Central memory CD4-positive, alpha-beta T cell (primary cell): ENCODE results near the gene LTBR.
"Not testable (repeated sequence)": the region's sequence is repeated elsewhere in the genome, so short reads cannot be mapped to it uniquely, and the experiment has no call there.

ENCODE experiments used
- DNase-seq: peaks from one replicate; pipeline ENCODE4 v3.0.0; 2022
- total RNA-seq, 3 experiments: gene quantifications; one replicate each; lab custom pipeline; 2026; lab: John Stamatoyannopoulos, UW

The LTBR gene
- 0.16 to 1.4 (median 0.39) reads per million in 3 experiments for total RNA-seq

DNA sequence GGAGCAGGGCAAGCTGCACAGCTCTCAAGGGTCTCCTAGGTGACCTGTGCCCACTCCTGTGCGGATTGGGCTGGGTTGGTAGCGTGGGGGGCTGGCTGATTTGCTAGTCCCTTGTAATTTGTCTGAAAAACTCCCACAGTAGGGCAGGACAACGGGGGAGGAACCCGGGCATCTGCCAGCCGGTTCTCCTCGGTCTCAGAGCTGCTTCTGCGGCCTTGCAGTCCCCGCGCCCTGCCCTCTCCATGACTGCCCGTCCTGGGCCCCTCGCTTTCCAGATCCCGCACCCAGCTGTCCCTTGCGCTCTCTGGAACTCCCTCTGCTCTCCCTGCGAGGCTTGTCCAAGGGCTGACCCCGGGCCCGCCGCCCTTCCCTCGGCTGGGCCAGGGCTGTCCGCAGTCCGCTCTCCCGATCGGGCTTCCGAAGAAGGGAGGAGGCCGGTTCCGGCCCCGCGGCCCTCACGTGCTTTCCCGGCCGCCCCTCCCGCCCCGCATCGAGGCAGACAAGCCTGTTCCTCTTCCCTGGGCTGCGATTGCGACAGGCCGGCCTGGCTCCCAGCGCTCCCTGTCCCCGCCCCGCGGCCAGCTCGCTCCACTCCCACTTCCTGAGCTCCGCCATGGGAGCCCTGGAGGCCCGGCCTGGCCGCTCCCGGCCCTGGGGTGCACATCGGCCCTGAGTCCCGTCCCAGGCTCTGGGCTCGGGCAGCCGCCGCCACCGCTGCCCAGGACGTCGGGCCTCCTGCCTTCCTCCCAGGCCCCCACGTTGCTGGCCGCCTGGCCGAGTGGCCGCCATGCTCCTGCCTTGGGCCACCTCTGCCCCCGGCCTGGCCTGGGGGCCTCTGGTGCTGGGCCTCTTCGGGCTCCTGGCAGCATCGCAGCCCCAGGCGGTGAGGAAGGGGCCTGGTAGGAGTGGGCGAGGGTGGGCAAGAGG is at the start of gene LTBR:
Gene LTBR (plus strand): TSS at position 591 of the 927 bp plus-strand sequence. CDS start 197 bp downstream, at position 788.
- DNase-seq: no peak

DNA sequence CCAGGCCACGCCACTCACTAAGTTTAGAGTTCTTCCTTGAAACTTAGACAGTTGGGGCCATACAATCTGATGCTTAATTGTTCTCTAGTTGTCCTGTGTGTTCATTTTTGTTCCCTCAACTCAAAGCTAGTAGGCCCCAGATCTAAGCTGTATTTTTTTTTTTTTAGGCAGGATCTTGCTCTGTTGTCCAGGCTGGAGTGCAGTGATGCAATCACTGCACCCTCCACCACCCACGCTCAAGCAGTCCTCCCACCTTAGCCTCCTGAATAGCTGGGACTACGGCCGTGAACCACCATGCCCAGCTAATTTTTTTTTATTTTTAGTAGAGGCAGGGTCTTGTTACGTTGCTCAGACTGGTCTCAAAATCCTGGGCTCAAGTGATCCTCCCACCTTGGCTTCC is 49.6 kb upstream of the LTBR start:
- DNase-seq: no peak

DNA sequence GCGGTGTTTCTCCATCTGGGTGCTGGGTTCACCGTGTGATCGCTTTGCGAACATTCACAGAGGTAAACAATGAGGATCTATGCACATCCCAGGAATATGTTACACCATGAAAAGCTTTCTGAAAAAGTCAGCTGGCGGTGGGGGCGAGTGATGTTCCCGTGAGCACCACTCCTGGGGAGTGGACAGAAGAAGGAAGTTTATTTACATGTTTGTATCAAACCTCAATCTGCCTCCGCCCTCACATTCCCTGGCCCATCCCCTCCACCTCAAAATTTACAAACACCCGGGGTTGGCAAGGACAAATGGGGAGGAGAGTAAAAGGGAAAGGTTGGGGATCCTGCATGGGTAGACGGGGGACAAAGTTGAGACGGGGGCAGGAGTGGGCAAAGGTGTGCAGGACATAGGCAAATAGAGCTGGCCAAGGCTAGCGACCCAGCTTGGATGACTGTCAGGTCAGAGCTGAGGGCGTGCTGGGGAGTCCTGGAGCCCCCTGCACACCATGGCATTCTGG is 49.0 kb upstream of the LTBR start:
- DNase-seq: no peak

DNA sequence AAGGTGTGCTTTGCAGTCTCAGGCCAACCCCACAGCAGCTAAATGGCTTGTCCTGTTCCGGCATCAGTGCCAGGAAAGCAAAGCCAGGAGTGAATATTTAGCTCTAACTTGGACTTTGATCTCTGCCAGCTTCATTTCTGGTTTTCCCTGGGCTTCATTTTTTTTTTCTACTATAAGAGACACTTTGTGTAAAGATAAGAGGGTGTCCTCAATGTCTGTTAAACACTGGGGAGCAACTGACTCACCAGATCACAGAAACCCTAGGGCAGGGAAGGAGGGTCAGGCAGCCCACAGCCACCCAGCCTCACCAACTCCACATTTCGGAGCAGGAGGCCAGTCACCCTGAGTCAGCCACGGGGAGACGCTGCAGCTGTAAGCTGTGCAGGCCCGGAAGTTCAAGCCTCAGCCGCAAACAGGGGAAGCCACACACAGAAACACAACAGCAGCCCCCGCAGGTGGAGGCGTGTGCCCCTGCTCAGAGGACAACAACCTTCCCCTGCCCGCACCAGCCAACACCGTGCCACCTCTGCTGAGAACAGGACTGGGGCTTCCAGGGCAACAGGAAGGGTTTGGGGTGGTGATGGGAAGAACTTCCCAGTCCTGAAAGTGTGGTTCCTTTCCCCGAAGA is 48.4 kb upstream of the LTBR start:
- DNase-seq: peak; percentile 81

DNA sequence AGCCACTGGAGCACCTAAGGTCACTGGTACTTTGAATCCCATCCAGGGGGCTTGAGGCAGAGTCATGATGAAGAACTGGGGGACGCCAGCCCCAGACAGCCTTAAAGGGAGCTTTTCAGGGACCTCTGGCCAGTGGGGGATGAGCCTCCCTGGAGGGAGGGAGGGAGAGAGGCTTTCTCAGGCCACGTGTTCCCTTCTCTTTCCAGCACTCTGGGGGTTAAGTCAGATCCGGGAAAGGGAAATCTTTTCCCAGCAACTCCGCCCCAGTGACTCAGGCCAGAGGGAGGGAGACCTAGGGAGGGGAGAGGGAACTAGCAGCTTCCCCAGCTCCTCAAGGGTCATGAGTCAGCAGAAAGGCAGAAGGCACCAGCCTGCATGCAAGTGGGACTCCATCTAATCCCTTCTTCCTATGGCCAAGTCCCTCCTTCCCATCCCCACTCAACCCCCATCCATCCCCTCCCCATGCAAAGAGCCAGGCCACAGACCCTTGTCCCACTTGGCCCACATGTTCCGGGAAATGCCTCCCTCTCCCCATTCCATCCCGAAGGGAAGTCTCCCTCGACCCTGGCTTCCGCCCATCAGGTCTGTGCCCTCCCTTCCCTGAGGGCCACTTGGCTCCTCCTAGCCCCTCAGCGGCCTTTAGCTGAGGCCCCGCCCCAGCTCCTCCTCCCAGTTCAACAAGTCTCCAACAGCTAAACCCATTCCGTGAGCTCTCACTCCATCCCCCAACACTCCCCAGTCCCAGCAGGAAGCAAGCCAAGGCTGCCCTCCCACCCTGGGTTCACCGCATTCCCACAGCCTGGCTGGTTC is 47.7 kb upstream of the LTBR start:
- DNase-seq: peak; percentile 30

DNA sequence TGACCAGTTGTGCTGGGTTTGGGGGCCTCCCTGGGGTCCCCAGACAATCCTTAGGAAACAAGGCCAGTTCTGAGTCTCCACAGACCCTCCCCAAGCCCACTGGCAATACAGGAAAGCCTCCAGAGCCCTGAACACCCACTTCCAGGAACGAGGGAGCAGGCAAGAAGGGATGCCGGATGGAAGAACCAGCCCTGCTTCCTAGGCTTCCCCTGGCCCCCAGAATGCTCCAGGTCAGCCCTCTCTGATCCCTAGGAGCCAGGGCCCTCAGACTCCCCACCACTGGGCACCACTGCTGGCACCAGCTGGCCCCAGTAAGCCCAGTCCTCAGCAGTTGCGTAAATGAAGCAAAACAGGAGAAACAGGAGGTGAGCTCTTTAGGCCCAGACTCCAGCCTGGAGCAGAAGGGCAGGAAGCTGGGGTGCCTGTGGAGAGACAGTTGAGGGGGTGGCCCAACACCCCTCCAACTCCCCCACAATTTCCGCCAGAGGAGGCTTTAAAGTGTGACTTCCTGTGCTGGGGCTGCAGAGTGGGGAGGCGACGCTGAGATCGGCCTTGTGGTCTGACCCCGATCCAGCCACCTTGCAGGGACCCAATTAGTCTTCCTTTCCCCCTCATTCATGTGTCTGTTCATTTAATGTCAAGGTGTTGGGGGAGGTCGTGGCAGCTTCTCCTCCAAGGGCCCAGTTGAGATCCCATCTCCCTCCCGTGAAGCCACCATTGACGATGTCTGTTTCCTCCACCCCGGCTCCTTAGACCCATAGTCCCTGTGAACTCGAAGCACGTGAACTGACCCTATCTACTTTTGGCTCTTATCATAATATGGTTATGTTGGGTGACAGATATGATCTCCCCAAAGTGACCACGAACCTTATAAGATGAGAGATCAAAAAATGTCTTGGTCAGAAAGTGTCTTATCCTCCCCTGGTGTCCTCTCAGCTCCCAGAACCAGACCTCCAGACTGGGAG is 46.8 kb upstream of the LTBR start:
- DNase-seq: peak; percentile 78

DNA sequence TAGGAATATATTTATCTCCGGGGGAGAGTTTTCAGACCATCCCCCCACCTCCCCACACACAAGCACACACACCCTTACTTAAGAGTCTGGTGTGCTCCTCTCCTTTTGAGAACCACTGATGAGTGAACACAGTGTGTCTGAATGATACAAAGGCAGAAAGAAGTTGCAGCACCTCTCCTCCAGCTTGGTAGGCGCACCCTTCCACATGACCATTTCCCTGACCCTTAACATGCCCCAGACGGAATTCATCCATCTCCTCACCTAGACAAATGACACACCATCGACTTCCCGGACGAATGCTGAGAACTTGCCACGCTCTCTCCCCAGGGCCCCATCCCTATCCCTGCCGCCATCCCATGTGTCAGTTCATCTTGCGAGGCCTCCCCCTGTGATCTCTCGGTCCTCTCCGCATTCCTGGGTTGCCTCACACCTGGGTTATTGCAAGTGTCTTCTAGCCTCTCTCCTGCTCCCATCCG is 46.0 kb upstream of the LTBR start:
- no peak for DNase-seq

DNA sequence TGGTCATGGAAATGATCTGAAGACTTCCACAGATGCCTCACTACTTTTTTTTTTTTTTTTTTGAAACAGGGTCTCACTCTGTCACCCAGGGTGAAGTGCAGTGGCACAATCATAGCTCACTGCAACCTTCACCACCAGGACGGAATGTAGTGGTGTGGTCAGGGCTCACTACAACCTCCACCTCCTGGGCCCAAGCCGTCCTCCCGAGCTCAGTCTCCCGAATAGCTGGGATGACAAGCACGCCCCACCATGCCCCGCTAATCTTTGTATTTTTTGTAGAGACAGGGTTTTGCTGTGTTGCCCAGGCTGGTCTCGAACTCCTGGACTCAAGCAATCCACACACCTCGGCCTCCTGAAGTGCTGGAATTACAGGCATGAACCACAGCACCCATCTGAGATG is 45.4 kb upstream of the LTBR start:
- not testable (repeated sequence) for DNase-seq

DNA sequence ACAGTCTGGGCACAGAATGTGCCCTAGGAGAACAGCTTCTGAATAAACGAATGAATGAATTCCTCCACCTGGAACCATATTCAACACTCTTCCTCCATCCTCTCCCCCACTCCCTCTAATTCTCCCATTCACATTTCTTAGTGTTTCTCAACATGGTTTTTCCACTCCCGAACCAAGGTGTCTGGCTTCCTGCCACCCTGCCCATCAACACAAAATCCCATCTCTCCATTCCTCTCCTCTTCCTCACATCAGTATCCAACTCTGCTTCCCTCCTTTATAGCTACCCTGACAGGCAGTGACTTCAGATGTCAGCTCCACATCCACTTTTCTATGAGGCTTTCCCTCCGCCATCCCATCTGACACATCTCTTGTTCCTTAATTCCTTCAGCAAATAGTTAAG is 45.0 kb upstream of the LTBR start:
- DNase-seq: no peak

DNA sequence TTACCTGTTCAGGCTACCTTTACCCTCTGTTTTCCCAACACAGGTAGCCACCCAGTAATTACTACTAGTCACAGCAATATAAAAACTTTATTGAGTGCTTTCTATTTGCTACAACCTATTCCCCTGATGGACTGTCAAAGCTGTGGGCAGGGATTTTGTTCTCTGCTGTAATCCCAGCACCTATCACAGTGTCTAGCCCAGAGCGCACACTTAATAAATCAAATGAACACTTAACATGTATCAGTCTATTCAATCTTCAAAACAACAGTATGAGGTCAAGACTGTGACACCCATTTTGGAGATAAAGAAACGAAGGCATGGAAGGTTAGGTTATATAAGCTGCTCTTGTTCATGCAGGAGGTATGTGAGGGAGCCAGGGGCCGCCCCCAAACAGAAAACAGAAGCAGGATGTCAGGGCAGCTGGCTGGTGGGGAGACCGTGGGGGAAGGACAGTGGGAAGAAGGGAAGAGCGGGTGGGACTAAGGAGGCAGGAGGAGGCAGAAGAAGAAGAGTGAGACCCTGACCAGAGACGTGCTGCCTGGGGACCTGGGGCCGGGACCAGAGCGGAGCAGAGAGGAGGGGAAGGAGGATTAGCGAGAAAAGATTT is 43.8 kb upstream of the LTBR start:
- DNase-seq: peak; percentile 47

DNA sequence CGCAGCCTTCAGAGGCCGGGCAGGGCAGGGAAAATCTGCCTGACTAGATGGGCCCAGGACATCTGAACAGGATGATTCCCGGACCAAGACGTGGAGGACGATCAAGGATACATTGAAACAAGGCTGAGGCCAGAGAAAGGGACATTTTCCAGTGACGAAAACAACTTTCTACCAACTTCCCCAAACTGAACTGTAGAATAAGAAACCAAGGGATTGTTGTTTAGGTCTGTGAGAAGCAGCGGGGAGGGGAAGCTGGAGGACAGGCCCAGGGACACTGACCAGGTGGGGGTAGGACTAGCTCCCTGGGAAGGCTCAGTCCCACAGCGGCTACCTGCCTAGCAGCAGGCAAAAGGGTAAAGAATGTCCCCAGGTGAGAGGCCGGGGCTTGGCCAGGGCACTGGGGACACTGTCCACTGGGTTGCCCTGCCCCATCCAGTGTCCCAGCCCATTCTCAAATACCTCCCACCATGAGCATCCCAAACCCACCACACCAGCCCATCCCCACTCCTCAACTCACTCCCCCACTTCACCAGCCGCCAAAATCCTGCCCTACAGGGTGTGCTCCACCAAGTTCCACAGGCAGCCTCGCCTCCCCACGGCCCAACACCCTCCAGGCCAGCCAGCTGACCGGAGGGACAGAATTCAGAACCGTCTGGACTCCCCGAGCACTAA is 43.1 kb upstream of the LTBR start:
- no peak for DNase-seq

DNA sequence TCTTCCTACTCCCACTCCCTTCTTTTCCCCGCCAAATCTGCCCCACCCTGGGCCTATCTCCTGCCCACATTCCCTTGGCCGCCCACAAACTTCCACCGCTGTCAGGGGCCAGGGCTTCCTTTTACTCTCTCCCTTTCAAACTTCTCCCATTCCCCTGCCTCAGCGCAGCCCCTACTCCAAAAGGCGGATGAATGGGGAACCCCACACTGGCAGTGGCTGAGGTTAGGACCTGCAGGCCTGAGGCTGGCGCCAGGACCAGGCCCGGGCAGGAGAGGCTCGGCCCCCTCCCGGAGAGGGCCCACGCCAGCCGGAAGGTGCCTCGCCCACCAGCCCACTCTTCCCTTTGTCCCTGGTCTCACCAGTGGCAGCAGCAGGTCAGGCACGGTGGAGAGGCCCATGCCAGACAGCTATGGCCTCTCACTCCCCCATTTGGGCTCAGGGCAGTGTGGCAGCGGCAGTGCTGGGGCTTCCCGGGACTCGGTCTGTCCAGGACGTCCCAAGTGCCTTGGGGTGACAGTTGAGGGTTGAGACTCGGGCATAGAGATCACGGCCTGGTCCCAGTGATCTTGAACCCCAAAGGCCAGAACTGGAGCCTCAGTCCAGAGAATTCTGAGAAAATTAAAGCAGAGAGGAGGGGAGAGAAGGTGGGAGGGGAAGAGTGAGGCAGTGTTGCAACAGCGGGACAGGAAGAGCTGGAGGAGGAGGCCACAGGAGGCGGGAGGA is 42.4 kb upstream of the LTBR start, which contains the start of gene TNFRSF1A:
Gene TNFRSF1A (minus strand): TSS at position 660 of the 723 bp plus-strand sequence. CDS start 262 bp downstream, at position 398.
- DNase-seq: peak; percentile 52

DNA sequence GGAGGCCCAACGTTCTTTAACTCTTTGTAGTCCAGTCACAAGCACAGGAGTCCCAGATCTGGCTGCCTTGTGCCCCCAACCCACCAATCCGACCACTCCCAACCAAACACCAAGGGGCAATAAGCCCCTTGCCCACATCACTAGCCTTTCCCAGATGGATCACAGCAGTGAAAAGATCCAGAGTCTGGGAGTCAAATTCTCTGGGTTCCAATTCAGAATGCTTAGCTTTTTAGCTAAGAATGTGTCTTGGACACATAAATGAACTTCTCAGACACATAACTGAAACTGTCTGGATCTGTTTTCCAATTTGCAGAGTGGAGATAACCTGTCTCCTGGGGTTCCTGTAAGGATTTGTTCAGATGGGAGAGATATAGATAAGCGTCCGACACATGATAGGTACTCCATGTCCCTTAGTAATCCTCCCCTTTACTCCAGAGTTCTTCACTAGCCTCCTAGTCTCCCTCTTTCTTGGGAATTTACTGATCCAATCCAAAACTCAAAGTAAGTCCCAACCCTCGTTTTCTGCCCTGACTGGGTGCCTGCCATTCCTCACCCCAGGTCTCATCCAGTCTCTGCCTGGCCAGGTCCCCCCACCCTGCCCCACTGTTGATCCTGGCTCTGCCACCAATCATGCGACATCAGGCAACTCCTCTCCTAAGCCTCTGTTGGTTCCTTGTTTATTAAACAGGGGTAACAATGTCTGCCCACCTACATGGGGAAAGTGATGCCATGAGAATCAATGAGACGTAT is 41.6 kb upstream of the LTBR start:
- DNase-seq: no peak

DNA sequence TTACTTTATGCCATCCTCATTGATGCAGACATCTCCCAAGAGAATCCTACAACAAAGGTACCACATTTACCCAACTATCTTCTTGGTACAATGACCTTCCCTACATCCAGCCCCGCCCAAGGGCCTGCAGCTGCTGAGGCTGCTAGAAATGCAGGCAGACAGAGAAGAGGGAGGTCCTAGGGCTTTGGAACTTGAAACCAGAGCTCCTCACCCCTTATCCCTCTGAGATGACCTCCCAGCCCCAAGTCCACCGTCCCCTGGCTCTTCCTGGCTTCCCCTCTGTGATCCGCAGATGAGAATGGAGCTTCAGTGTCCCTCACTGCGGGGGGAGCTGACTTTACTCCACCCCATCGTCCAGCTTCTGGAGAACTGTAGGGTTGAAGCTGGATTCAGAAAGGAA is 40.4 kb upstream of the LTBR start:
- no peak for DNase-seq

DNA sequence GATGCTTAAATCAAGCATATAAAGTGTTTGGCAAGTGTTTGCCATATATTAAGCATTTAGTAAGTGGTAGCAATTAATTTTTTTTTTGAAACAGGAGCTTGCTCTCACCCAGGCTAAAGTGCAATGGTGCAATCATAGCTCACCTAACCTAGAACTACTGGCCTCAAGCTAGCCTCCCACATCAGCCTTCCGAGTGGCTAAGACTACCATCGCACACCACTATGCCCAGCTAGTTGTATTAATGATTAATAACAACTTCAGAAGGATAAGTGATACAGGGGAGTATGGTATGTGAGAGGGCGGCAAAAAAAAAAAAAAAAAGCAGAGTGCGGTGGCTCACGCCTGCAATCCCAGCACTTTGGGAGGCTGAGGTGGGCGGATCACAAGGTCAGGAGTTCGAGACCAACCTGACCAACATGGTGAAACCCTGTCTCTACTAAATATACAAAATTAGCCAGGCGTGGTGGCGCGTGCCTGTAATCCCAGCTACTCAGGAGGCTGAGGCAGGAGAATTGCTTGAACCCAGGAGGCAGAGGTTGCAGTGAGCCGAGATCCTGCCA is 39.8 kb upstream of the LTBR start:
- not testable (repeated sequence) for DNase-seq

DNA sequence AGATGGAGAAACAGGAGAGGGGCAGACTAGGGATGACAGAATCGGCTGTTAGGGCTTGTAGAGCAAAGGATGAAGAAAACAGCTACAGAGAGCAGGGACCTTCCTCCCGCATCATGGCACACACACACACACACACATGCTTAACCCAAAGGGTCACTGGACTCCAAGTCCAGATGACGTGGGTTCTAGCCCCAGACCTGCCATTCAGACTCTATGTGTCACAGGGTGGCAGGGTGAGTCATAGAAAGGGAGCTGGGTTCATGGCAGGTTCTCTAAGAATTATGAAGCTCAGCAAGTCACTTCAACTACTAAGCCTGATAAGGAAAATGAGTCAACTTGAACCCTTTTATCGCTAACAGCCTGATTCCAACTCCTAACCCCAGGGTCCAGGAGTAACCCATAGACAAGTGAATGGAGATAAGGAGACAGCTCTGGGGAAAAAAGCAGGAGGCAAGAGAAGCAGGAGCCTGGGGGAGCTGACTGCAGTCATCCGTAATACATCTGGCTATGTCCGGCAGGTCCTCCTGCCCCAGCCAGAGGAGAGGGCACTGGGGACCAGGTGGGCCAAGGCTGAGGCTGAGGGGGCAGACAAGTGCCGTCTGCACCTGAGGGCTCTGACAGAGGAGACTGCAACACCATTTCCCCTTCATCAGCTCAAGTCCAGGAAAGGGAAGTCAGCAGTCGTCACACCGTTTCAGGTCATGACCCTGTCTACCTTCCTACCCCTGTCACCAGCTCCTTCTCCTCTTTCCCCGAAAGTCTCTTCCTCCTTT is 38.5 kb upstream of the LTBR start:
- DNase-seq: no peak

DNA sequence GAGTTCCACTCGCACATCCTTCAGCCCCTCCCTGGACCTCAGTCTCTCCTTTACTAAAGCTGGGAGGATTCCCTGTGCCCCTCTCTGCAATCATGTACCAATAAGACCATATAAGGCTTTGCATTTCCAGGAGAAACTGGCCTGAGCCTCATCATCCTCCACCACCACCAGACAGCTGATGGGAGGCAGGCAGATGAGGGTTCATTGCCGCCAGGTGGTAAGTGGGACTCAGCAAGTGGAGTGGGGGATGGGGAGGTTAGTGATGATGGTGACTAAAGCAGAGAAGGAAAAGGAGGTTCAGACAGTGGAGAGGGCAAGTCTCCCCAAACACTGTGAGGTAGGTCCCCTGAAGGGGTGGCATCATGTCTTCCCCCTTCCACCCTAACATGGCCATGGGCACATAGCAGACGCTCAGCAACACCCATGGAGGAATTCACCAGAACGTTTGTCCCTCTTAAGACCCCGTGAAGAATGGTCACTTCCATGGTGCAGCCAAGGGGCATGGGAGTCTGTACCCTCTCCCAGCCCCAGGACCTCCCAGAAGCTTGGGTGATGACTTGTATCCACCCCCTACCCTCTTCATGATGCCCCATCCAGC is 37.6 kb upstream of the LTBR start:
- no peak for DNase-seq
